GM23338 (cell line): Measurements from ENCODE around the gene TUBA4B. TPM values are rescaled to one million over a fixed set of nuclear protein-coding genes. Genes with fewer than 3 reads are reported as not detected.

ENCODE experiments used
- microRNA counts: library from miRNA; unstranded; fragments of <30 nt; microRNA quantifications from one replicate; lab custom pipeline; 2017
- microRNA-seq: library from miRNA; unstranded; fragments of <30 nt; microRNA quantifications from one replicate; pipeline ENCODE4, GENCODE V29; 2017
- polyA plus RNA-seq: library from polyadenylated mRNA; unstranded; fragments of >200 nt; fragmentation: Nextera tagmentation; extraction: Ambion mirVana; gene quantifications from 2 replicates; pipeline ENCODE4 v1.2.1, GENCODE V29; 2016
- small RNA-seq: library from RNA; depleted of rRNA; stranded (forward); fragments of <200 nt; gene quantifications from one replicate; pipeline ENCODE3, GENCODE V24; 2014; ENCODE audit warnings: low replicate concordance
- total RNA-seq: library from RNA; depleted of rRNA; stranded (reverse); fragments of >200 nt; shearing (Covaris generic); gene quantifications from 2 replicates; pipeline ENCODE4 v1.2.3, GENCODE V29; 2014; rRNA removed

Gene TUBA4B
- total and polyA plus RNA-seq, 2 experiments from 2014 or later, result 0.14 TPM; not detected in 1

MicroRNAs within 50 kb of the gene (microRNA counts, 767-probe panel; counts per million panel counts)
- microRNA hsa-miR-153 (lab: Ali Mortazavi, UCI), result not detected

Small RNA genes within 50 kb of the gene (microRNA-seq; reads per million reads assigned to microRNA genes)
- gene MIR153-1, result not detected

Small RNA genes within 50 kb of the gene (small RNA-seq; reads per million reads assigned to genes)
- gene MIR153-1, result 0.15 reads per million

Other genes with a start within 250 kb of the TUBA4B start
- gene CFAP65, start 211.7 kb upstream of the TUBA4B start, total RNA-seq, result 0.23 and 0.38 TPM in 2 replicates
- gene CFAP65, start 211.7 kb upstream of the TUBA4B start, polyA plus RNA-seq, result 0.37 and 0.74 TPM in 2 replicates
- gene IHH, start 192.3 kb upstream of the TUBA4B start, total RNA-seq, result not detected in 2 replicates
- not detected in 2 replicates for gene IHH, start 192.3 kb upstream of the TUBA4B start, polyA plus RNA-seq
- 25.2 and 30.6 TPM in 2 replicates for gene NHEJ1, start 92.4 kb upstream of the TUBA4B start, total RNA-seq
- 16.5 and 19.6 TPM in 2 replicates for gene NHEJ1, start 92.4 kb upstream of the TUBA4B start, polyA plus RNA-seq
- gene SLC23A3, start 83.2 kb upstream of the TUBA4B start, total RNA-seq, result 0.73 TPM in 1 of 2 replicates, not detected in the other
- gene SLC23A3, start 83.2 kb upstream of the TUBA4B start, polyA plus RNA-seq, result 0.10 and 0.26 TPM in 2 replicates
- gene CNPPD1, start 76.3 kb upstream of the TUBA4B start, total RNA-seq, result 18.2 and 22.8 TPM in 2 replicates
- 17.4 and 18.0 TPM in 2 replicates for gene CNPPD1, start 76.3 kb upstream of the TUBA4B start, polyA plus RNA-seq
- gene RETREG2, start 75.0 kb upstream of the TUBA4B start, total RNA-seq, result 35.1 and 41.8 TPM in 2 replicates
- 12.7 and 13.2 TPM in 2 replicates for gene RETREG2, start 75.0 kb upstream of the TUBA4B start, polyA plus RNA-seq
- gene ZFAND2B, start 46.5 kb upstream of the TUBA4B start, total RNA-seq, result 21.5 and 30.0 TPM in 2 replicates
- gene ZFAND2B, start 46.5 kb upstream of the TUBA4B start, polyA plus RNA-seq, result 13.1 and 16.3 TPM in 2 replicates
- gene ABCB6, start 34.3 kb upstream of the TUBA4B start, total RNA-seq, result 35.1 and 43.6 TPM in 2 replicates
- gene ABCB6, start 34.3 kb upstream of the TUBA4B start, polyA plus RNA-seq, result 26.2 and 29.8 TPM in 2 replicates
- gene ATG9A, start 23.6 kb upstream of the TUBA4B start, total RNA-seq, result 54.2 and 62.7 TPM in 2 replicates
- 18.0 and 20.7 TPM in 2 replicates for gene ATG9A, start 23.6 kb upstream of the TUBA4B start, polyA plus RNA-seq
- 51.2 and 61.9 TPM in 2 replicates for gene ANKZF1, start 23.4 kb upstream of the TUBA4B start, total RNA-seq
- 29.9 TPM in 2 replicates for gene ANKZF1, start 23.4 kb upstream of the TUBA4B start, polyA plus RNA-seq
- 5.4 and 5.6 TPM in 2 replicates for gene GLB1L, start 7.8 kb upstream of the TUBA4B start, total RNA-seq
- 1.7 TPM in 2 replicates for gene GLB1L, start 7.8 kb upstream of the TUBA4B start, polyA plus RNA-seq
- gene STK16, start 7.8 kb upstream of the TUBA4B start, total RNA-seq, result 12.1 and 17.0 TPM in 2 replicates
- 3.1 and 3.4 TPM in 2 replicates for gene STK16, start 7.8 kb upstream of the TUBA4B start, polyA plus RNA-seq
- 77.7 and 89.6 TPM in 2 replicates for gene TUBA4A, start 675 bp downstream of the TUBA4B start, total RNA-seq
- 43.3 and 44.3 TPM in 2 replicates for gene TUBA4A, start 675 bp downstream of the TUBA4B start, polyA plus RNA-seq
- 25.5 and 25.9 TPM in 2 replicates for gene DNAJB2, start 26.1 kb downstream of the TUBA4B start, total RNA-seq
- gene DNAJB2, start 26.1 kb downstream of the TUBA4B start, polyA plus RNA-seq, result 6.4 and 9.0 TPM in 2 replicates
- gene PTPRN, start 56.2 kb downstream of the TUBA4B start, total RNA-seq, result 18.8 and 22.1 TPM in 2 replicates
- gene PTPRN, start 56.2 kb downstream of the TUBA4B start, polyA plus RNA-seq, result 4.8 and 5.1 TPM in 2 replicates
- gene RESP18, start 79.5 kb downstream of the TUBA4B start, total RNA-seq, result not detected in 2 replicates
- not detected in 2 replicates for gene RESP18, start 79.5 kb downstream of the TUBA4B start, polyA plus RNA-seq
- gene DNPEP, start 134.7 kb downstream of the TUBA4B start, total RNA-seq, result 58.8 and 67.9 TPM in 2 replicates
- gene DNPEP, start 134.7 kb downstream of the TUBA4B start, polyA plus RNA-seq, result 44.9 and 49.2 TPM in 2 replicates
- gene DES, start 165.1 kb downstream of the TUBA4B start, total RNA-seq, result 2.0 and 6.1 TPM in 2 replicates
- 1.0 and 1.3 TPM in 2 replicates for gene DES, start 165.1 kb downstream of the TUBA4B start, polyA plus RNA-seq
- 32.4 and 32.6 TPM in 2 replicates for gene SPEG, start 181.6 kb downstream of the TUBA4B start, total RNA-seq
- 12.6 and 12.9 TPM in 2 replicates for gene SPEG, start 181.6 kb downstream of the TUBA4B start, polyA plus RNA-seq
- gene GMPPA, start 245.6 kb downstream of the TUBA4B start, total RNA-seq, result 33.8 and 37.3 TPM in 2 replicates
- 25.2 and 27.0 TPM in 2 replicates for gene GMPPA, start 245.6 kb downstream of the TUBA4B start, polyA plus RNA-seq